Measurements from ENCODE around the gene ZNF253. TPM values are rescaled to one million over a fixed set of nuclear protein-coding genes. Genes with fewer than 3 reads are reported as not detected.
A peak's percentile ranks its signal among the peaks of the same experiment; 100 is the strongest.
"Not testable (repeated sequence)": the region's sequence is repeated elsewhere in the genome, so short reads cannot be mapped to it uniquely, and the experiment has no call there.

ZNF253 gene
- total RNA-seq, 4 donors from 2014 or later, result 5.1 to 7.1 (median 6.1) TPM

DNA sequence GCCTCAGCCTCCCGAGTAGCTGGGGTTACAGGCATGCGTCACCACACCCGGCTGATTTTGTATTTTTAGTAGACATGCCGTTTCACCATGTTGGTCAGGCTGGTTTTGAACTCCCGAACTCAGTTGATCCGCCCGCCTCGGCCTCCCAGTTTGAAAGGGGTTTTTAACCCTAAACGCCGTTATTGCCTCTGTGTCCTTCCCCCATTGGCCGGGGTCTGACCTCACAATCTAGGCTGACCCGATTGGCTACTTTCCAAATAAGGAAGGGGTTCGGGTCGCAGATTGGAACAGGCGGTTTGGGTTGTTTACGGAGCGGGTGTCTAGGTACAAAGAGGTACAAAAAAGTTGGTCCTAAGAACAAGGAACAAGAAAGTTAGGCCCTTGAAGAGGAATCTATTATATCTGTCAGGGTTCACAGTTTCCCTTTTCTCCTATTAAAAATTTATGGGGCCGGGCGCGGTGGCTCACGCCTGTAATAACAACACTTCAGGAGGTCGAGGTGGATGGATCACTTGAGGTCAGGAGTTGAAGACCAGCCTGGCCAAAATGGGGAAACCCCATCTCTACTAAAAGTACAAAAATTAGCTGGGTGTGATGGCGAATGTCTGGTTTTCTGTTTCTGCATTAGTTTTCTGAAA is 1.0 kb downstream of the ZNF253 start:
- H3K27me3 ChIP-seq, result no peaks in the 10 kb centered on the region
- peak overlapping the region; percentile 64 to 82 (median 72) for H3K4me3 ChIP-seq
- intact Hi-C loops (cut with DNase I), result loop anchor here (5.0 kb wide), 2 partner anchors 36 to 44 kb away; partner anchors contain the start of genes ZNF506 and ZNF93
- no peaks in the 10 kb centered on the region for H3K9me3 ChIP-seq
- no peak for TF ChIP-seq EP300 (IDR thresholded peaks at IDR 0.05)
- TF ChIP-seq POLR2A (IDR thresholded peaks at IDR 0.05; ENCODE audit: low read depth), result no peak
- TF ChIP-seq POLR2AphosphoS5 (IDR thresholded peaks at IDR 0.05), result no peak
- TF ChIP-seq, protein P1, sequence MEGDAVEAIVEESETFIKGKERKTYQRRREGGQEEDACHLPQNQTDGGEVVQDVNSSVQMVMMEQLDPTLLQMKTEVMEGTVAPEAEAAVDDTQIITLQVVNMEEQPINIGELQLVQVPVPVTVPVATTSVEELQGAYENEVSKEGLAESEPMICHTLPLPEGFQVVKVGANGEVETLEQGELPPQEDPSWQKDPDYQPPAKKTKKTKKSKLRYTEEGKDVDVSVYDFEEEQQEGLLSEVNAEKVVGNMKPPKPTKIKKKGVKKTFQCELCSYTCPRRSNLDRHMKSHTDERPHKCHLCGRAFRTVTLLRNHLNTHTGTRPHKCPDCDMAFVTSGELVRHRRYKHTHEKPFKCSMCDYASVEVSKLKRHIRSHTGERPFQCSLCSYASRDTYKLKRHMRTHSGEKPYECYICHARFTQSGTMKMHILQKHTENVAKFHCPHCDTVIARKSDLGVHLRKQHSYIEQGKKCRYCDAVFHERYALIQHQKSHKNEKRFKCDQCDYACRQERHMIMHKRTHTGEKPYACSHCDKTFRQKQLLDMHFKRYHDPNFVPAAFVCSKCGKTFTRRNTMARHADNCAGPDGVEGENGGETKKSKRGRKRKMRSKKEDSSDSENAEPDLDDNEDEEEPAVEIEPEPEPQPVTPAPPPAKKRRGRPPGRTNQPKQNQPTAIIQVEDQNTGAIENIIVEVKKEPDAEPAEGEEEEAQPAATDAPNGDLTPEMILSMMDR (IDR thresholded peaks at IDR 0.05), result no peak
- WGBS, result 1% methylated on average over 23 of the region's 23 CpGs
- peaks cover 29 to 50% (median 42%) of the 10 kb centered on the region in 4 donors for H3K4me1 ChIP-seq
- no peak for DNase-seq (ENCODE audit: extremely low spot score)
- H3K27ac ChIP-seq (replicated peaks in 1 of 4), result peak overlapping the region; percentile 85 to 96 (median 91)
- H3K36me3 ChIP-seq, result no peaks in the 10 kb centered on the region

DNA sequence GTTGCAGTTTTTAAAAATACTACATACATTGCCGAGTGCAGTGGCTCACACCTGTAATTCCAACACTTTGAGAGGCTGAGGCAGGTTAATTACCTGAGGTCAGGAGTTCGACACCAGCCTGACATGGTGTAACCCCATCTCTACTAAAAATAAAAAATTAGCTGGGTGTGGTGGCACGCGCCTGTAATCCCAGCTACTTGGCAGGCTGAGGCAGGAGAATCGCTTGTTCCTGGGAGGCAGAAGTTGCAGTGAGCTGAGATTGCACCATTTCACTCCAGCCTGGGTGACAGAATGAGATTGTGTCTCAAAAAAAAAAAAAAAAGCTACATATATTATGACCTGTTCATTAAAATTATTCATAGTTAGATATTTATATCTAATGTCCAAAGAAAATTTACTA is 4.4 kb downstream of the ZNF253 start:
- H3K4me3 ChIP-seq; H3K27ac ChIP-seq (replicated peaks in 1 of 4); H3K36me3 ChIP-seq; DNase-seq (ENCODE audit: extremely low spot score); intact Hi-C loops (cut with DNase I); H3K9me3 ChIP-seq; H3K27me3 ChIP-seq: not testable (repeated sequence)
- 80% methylated on average over 5 of the region's 5 CpGs for WGBS
- H3K4me1 ChIP-seq, result peaks cover 29 to 54% (median 42%) of the 10 kb centered on the region in 4 donors

DNA sequence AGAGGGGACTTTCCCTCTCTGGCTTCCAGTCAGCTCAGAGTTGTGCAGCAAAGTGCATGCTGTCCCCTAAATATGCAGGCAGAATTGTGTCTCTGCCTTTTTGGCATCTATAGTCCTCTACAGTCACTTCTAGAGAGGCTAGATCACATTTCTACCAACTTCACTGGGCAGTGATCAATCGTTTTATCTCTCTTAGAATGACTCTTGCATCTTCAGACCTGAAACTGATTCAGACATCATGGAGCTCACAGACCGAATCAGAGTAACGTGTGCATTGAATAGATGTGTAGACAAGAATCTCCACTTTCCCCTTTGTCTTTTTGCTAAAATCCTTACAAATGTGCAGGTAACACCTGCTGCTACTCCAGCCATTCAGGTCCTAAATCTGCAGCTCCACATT is 6.2 kb downstream of the ZNF253 start:
- 88% methylated on average over 3 of the region's 3 CpGs for WGBS

DNA sequence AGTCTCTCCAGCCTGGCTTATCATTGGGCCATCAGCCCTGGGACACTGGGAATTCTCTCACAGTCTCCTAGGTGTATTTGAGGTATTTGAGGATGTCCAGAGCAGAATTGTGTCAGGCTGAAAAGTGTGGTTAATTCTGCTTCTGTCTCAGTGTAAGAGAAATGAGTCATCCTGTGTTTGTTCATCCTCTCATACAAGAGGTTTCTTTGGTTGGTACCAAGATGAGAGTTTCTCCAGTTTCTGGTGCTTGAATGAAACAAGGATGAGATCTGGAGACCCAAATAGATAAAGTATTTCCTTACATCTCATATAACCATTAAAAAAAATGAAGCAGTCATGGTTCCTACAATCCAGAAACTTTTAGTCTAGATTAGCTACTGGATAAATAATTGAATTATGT is 7.7 kb downstream of the ZNF253 start:
- Histone ChIP-seq H3K36me3 (peaks cover 5 to 8% (median 5%) of the 10 kb centered on the region in 4 donors), H3K4me1 (peaks cover 20 to 32% (median 28%) of the 10 kb centered on the region in 4 donors), H3K27me3 (no peaks in the 10 kb centered on the region), H3K27ac (replicated peaks in 1 of 4) (no peak overlapping the region), H3K4me3 (no peak overlapping the region), H3K9me3 (no peaks in the 10 kb centered on the region)
- DNase-seq (ENCODE audit: extremely low spot score), result no peak
- TF ChIP-seq POLR2A (IDR thresholded peaks at IDR 0.05; ENCODE audit: low read depth) (no peak), POLR2AphosphoS5 (IDR thresholded peaks at IDR 0.05) (no peak), EP300 (IDR thresholded peaks at IDR 0.05) (no peak)
- TF ChIP-seq, protein P1 (IDR thresholded peaks at IDR 0.05), result no peak
- intact Hi-C loops (cut with DNase I), result no loop called here

More for the DNA sequence above, 6.2 kb downstream of the ZNF253 start:
- Histone ChIP-seq H3K4me1 (peaks cover 32 to 46% (median 42%) of the 10 kb centered on the region in 4 donors), H3K27me3 (no peaks in the 10 kb centered on the region), H3K27ac (replicated peaks in 1 of 4) (no peak overlapping the region), H3K36me3 (peaks cover 5 to 8% (median 5%) of the 10 kb centered on the region in 4 donors), H3K9me3 (no peaks in the 10 kb centered on the region), H3K4me3 (no peak overlapping the region)
- intact Hi-C loops (cut with DNase I), result no loop called here
- DNase-seq (ENCODE audit: extremely low spot score), result no peak
- TF ChIP-seq, protein P1 (IDR thresholded peaks at IDR 0.05), result no peak
- no peak for TF ChIP-seq POLR2A (IDR thresholded peaks at IDR 0.05; ENCODE audit: low read depth)
- no peak for TF ChIP-seq EP300 (IDR thresholded peaks at IDR 0.05)
- no peak for TF ChIP-seq POLR2AphosphoS5 (IDR thresholded peaks at IDR 0.05)

DNA sequence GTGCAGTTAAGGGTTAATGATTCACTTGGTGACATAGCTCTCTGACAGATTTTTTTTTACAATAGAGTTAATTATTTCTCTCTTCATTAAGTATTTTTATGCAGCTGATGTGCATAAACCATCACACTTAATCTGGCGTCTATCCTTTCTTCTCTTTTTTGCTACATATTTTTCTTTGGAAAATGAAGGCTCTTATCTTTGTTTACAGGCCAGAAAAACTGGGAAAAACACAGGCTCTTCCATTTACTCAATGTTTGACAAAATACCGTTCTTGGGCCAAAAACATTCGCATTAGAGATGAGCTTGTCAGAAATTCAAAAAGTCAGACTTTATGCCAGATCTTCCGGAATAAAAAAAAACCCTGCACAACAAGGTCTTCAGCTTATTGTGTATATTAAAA is 12.0 kb downstream of the ZNF253 start:
- Histone ChIP-seq H3K4me3 (no peak overlapping the region), H3K27ac (replicated peaks in 1 of 4) (no peak overlapping the region), H3K27me3 (no peaks in the 10 kb centered on the region), H3K4me1 (peaks cover 0 to 9% (median 1%) of the 10 kb centered on the region in 4 donors), H3K9me3 (no peaks in the 10 kb centered on the region), H3K36me3 (peaks cover 5 to 38% (median 10%) of the 10 kb centered on the region in 4 donors)
- intact Hi-C loops (cut with DNase I), result no loop called here
- WGBS, result 55% methylated on average over 4 of the region's 4 CpGs
- no peak for DNase-seq (ENCODE audit: extremely low spot score)
- TF ChIP-seq, protein P1 (IDR thresholded peaks at IDR 0.05), result no peak
- no peak for TF ChIP-seq POLR2A (IDR thresholded peaks at IDR 0.05; ENCODE audit: low read depth)
- no peak for TF ChIP-seq EP300 (IDR thresholded peaks at IDR 0.05)
- no peak for TF ChIP-seq POLR2AphosphoS5 (IDR thresholded peaks at IDR 0.05)
